GM19452 (cell line): ENCODE data around the gene HMBS.
"Not testable (repeated sequence)": the region's sequence is repeated elsewhere in the genome, so short reads cannot be mapped to it uniquely, and the experiment has no call there.

ENCODE experiments used
- ATAC-seq: cut with Tn5 transposase; IDR thresholded peaks from one replicate; pipeline ENCODE4 v1.9.1; 2021; ENCODE audit not compliant: unreplicated experiment

Gene HMBS

DNA sequence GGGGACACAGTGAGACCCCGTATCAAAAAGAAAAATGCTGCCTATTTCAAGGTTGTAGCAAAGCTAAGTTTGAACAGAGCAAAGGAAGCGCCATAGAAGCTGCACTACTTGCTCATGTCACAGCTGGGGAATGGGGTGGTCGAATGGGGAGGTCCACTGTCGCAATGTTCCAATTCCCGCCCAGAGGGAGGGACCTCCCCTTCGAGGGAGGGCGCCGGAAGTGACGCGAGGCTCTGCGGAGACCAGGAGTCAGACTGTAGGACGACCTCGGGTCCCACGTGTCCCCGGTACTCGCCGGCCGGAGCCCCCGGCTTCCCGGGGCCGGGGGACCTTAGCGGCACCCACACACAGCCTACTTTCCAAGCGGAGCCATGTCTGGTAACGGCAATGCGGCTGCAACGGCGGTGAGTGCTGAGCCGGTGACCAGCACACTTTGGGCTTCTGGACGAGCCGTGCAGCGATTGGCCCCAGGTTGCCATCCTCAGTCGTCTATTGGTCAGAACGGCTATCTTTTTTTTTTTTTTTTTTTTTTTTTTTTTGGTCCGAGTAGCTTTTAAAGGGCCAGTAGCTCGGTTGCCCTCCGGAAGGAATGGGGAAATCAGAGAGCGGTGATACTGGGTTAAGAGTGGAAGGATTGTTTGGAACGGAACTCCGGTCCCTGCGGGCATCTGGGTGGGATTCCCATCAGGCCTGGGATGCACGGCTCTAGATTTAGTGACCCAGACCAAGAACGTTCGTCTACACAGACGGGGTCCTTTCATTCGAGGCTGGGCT is at the start of gene HMBS:
HMBS (plus strand) TSS at position 219 of the 774 bp plus-strand sequence; CDS start at position 372, 153 bp downstream.
- peak; percentile 90 for ATAC-seq

DNA sequence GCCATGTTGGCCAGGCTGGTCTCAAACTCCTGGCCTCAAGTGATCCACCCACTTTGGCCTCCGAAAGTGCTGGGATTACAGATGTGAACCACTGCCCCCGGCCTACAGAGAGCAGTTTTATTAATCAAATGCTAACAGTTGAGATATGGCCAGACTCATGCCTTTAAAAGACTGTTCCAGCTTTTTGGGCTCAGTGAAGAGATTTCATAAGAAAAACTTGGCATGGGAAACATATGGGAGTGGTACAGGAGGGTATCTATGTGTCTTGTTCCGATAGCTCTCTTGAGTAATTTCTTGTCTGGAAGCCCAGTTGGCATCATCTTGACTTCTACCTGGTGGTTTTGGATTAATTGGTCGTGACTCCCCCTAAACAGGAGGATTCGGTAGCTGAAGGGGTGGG is 45.8 kb upstream of the HMBS start:
- no peak for ATAC-seq

GRCh38 chr11:119039471-119039870 is 45.2 kb upstream of the HMBS start:
- not testable (repeated sequence) for ATAC-seq

DNA sequence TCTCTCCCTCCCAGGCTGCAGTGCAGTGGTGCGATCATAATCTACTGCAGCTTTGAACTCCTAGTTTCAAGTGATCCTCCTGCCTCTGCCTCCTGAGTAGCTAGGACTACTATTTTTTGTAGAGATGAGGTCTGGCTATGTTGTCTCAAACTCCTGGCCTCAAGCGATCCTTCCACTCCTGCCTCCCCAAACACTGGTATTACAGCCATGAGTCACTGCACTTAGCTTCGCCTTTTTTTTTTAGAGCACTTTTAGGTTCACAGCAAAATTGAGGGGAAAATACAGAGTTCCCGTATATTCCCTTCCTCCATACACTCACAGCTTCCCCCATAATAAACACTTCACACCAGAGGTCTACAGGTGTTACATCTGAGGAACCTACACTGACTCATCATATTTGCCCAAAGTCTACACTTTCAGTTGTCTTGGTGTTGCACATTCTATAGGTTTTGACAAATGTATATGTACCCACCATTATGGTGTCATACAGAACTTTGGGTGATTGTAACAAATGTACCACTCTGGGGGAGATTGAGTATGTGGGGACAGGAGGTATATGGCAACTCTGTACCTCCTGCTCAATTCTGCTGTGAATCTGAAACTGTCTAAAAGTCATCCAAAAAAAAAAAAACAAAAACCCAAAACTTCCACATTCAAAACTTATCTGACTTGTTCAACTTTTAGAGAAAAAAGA is 42.7 kb upstream of the HMBS start:
- no peak for ATAC-seq

- ATAC-seq = no peak
Observed at GRCh38 chr11:119042927-119043326, 41.8 kb upstream of the HMBS start.

GRCh38 chr11:119044708-119045107 is 40.0 kb upstream of the HMBS start:
- no peak for ATAC-seq

DNA sequence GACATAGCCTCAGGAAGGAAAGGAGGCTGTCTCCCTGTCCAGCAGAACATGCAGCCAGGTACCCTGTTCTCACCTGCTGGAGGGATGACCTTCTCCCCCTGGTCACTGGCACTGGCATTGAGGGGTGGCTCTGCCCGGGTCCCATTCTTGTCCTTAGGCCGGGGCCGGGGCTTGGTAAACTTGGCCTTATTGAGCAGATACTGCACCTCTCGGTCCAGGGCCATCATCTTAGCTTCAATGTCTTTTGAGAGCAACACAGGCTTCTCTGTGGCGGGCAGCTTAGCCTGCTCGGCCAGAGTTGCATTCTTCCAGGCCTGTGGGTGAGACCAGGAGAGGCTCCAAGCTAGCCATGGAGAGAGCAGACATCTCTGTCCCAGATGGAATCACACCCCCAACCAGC is 38.2 kb upstream of the HMBS start:
- no peak for ATAC-seq

- ATAC-seq = no peak
Observed at GRCh38 chr11:119047205-119047604, 37.5 kb upstream of the HMBS start.

DNA sequence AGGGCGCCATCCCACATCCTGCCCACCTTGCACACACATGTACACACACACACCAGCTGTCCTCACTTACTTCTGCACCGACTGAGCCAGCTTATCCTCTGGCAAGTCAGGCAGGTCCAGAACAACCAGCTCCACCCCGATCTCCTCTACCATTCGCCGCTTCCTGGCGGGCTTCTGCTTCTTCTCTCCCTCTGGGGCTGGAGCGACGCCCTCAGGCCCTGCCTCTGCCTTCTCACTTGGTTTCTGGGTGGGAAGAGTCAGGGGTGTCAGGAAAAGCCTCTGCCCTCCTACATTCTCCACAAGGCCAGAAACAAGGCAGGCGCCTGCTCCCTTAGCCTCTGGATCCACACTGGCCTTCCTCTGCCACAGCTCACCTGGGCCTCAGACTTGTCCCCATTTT is 36.0 kb upstream of the HMBS start:
- no peak for ATAC-seq

GRCh38 chr11:119049081-119049480 is 35.6 kb upstream of the HMBS start:
- ATAC-seq = no peak

DNA sequence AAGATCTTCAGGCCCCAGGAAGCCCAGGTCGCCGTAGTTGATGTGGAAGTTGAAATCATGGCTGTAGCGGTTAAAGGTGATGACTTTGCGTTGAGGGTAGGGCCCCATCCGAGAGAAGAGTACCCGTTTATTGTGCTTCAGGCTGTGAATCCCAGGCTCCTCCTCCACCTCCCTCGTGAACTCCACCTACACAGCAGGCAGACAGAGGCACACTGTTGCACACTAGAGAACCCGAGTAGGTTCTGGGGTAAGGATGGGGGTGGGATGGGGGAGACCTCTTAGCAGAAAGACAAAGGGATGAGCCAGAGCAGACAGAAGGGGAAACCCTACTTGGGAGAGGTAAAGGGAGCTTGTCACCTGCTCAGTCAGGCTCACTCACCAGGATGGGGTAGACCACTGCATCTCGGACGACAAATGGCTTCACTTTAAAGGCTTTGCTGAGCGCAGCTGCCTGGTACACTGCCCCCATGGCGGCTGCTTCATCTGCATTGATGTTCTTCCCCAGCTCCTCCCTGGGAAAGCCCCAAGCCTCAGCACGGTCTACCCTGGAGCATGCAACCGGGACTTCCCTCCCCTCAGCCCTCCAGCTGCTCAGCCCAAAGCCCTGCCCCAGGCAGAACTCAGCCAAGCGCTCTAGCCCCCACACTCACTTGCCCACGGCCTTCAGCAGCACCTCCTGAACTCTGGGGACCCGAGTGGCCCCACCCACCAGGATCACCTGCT is 33.1 kb upstream of the HMBS start:
- no peak for ATAC-seq

DNA sequence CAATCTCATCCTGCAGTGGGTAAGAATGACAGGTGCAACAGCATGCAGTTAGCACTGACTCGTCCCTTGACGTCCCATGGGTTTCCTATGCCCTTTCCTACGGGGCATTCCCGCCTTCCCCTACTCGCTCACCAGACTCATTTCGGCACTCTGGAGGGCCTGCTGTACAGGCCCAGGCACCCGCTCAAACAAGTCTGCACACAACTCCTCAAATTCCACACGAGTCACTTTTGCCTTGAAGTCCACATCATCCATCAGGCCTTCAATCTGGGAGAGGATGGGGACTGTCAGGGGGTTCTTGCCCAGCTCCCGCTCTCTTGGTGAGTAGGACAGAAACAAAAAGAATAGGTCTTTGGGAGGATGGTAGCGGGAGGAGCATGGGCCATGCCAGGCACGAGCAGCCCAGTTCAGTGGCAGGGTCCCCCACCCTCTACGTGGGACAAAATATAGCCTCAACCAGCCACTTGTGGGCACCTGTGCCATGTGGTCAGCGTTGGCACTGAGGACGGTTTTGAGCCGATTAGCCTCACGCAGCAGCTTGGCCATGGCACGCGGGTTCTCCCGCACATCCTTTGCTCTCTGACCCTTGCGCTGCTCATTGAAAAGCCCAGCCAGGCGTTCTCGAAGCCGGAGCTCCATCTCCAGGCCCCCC is 32.4 kb upstream of the HMBS start:
- ATAC-seq = no peak

GRCh38 chr11:119054418-119054817 is 30.3 kb upstream of the HMBS start:
- no peak for ATAC-seq

GRCh38 chr11:119055901-119056300 is 28.8 kb upstream of the HMBS start:
- ATAC-seq = no peak

GRCh38 chr11:119056421-119056999 is 28.2 kb upstream of the HMBS start:
- ATAC-seq = peak; percentile 4

GRCh38 chr11:119057000-119057769 is 27.5 kb upstream of the HMBS start, which contains the start of gene HYOU1:
Gene HYOU1, minus strand, starts transcription at chr11:119057205. Its CDS starts 1,045 bp downstream, at chr11:119056160.
- peak; percentile 83 for ATAC-seq

- ATAC-seq = not testable (repeated sequence)
Observed at GRCh38 chr11:119059128-119059527, 25.6 kb upstream of the HMBS start.

DNA sequence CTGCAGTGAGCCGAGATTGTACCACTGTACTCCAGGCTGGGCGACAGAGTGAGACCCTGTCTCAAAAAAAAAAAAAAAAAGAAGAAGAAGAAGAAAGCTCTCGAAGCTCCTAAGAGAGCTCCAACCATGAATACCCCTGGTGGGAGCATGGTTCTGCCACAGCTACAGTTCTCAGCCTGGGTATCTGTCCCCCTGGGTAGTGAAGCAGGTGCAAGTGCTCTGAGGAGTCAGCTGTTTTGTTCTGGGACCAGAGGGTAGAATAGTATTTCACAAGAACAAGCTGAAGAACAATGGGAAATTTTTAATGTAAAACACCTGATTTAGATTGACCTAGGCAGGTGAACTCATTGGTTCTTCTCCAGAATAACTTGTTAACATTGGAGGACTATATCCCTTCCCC is 23.4 kb upstream of the HMBS start:
- ATAC-seq = no peak

- ATAC-seq = no peak
Observed at GRCh38 chr11:119062779-119063178, 21.9 kb upstream of the HMBS start.

DNA sequence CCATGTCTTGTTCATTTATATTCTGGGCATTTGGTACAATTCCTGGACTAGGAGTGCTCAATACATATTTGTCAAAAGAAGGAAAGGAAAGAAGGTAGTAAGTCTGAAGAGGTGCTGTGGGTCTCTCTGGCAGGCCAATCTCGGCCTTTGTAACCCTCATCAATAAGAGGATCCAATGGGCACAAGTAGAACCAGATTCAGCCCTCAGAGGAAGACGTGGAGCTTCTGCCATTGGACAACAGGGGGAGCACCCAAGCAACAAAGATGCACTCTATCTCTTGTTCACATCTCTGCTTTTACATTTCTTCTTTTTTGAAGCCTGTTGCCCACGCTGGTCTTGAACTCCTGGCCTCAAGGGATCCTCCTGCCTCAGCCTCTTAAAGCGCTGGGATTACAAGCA is 19.3 kb upstream of the HMBS start:
- no peak for ATAC-seq
